ENCODE data around the gene RSBN1.

GRCh38 chr1:113813218-113813617, 942 bp upstream of the RSBN1 start:
- TF ChIP-seq EZH2 (IDR thresholded peaks at IDR 0.05; ENCODE audit: low read length, missing control alignments): no peak
- no peak for TF ChIP-seq CTCF (conservative IDR thresholded peaks at IDR 0.05 in 1 of 2, IDR thresholded peaks at IDR 0.05 in 1 of 2; ENCODE audit: low read depth in 1 of 2, low read length in 2 of 2)

Data from fibroblast of lung (primary cell).